Gastrocnemius medialis (tissue), 4 donors: ENCODE measurements around the gene STRC.
"Not testable (repeated sequence)": the region's sequence is repeated elsewhere in the genome, so short reads cannot be mapped to it uniquely, and the experiment has no call there.

Experiments used
- POLR2A ChIP-seq, 2 donors: fragments of 450-650 bp; IDR thresholded peaks; one replicate each; pipeline ENCODE4 v1.6.1; 2017; ENCODE audit warnings: antibody characterized with exemption in 2 of 2, mild to moderate bottlenecking in 2 of 2, moderate library complexity in 2 of 2
- TF ChIP-seq, protein P1 (sequence below), 5 experiments: fragments of 450-650 bp in 3 of 5; fragments of 200-600 bp in 2 of 5; sonication (generic) in 2 of 5; IDR thresholded peaks in 4 of 5; conservative IDR thresholded peaks in 1 of 5; 1 replicate in 4 of 5; 2 replicates in 1 of 5; pipeline ENCODE4 v1.5.1; 2016 to 2019; ENCODE audit warnings: antibody characterized with exemption in 5 of 5, mild to moderate bottlenecking in 3 of 5, moderate library complexity in 3 of 5

DNA sequence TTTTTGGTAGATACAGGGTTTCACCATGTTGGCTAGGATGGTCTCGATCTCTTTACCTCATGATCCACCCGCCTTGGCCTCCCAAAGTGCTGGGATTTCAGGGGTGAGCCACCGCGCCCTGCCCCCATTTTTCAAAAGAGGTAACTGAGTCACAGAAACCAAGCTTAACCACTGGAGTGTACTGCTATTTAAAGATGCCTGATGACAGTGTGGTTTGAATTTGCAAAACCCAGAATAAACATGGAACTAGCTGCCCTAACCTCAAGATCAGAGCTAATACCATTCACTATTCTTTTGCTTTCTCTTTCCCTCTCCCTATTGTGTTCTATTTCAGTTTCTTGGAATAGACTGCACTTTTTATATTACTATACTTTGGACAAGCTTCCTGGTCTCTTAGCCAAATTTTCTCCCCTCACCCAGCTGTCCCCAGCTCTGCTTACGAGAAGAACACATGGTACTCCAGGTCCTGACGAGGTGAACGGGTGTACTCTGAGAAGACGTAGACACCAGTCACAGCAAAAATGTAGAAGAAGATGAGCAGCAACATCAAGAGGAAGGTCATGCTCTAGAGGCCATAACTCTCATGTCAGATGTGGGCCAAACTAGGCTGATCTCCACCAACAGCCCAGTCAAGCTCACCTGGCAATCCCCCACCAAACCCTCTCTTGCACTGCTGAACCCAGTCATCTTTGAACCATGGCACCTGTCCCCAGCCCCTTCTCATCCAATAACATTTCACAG is 20.0 kb upstream of the STRC start:
- TF ChIP-seq, protein P1, sequence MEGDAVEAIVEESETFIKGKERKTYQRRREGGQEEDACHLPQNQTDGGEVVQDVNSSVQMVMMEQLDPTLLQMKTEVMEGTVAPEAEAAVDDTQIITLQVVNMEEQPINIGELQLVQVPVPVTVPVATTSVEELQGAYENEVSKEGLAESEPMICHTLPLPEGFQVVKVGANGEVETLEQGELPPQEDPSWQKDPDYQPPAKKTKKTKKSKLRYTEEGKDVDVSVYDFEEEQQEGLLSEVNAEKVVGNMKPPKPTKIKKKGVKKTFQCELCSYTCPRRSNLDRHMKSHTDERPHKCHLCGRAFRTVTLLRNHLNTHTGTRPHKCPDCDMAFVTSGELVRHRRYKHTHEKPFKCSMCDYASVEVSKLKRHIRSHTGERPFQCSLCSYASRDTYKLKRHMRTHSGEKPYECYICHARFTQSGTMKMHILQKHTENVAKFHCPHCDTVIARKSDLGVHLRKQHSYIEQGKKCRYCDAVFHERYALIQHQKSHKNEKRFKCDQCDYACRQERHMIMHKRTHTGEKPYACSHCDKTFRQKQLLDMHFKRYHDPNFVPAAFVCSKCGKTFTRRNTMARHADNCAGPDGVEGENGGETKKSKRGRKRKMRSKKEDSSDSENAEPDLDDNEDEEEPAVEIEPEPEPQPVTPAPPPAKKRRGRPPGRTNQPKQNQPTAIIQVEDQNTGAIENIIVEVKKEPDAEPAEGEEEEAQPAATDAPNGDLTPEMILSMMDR (IDR thresholded peaks at IDR 0.05 in 4 of 5, conservative IDR thresholded peaks at IDR 0.05 in 1 of 5) = not testable (repeated sequence)
- not testable (repeated sequence) for TF ChIP-seq POLR2A (IDR thresholded peaks at IDR 0.05)
